OCI-LY3 (cell line): ENCODE measurements around the gene RPA1.
A peak's percentile ranks its signal among the peaks of the same experiment; 100 is the strongest.

Experiments used
- H2AFZ ChIP-seq: fragments of 200-600, 300-600 bp; shearing (Covaris generic); 2 replicates; pipeline ENCODE4 v1.6.0; 2014; ENCODE audit warnings: antibody characterized with exemption, low read depth, low read length
- H3K27ac ChIP-seq: fragments of 200-600, 300-600 bp; sonication (generic); 2 replicates; pipeline ENCODE4 v1.5.1; 2014; ENCODE audit warnings: mild to moderate bottlenecking, low read length, moderate library complexity, mixed read lengths
- H3K27me3 ChIP-seq: fragments of 200-600, 300-600 bp; sonication (generic); 2 replicates; pipeline ENCODE4 v1.6.1; 2014; ENCODE audit warnings: low read depth, low read length, mixed read lengths
- H3K36me3 ChIP-seq: fragments of 200-600, 300-600 bp; sonication (generic); replicated peaks from 2 replicates; pipeline ENCODE3; 2014; ENCODE audit warnings: low read depth, low read length, mixed read lengths
- H3K4me1 ChIP-seq: fragments of 300-600, 200-600 bp; sonication (generic); 2 replicates; pipeline ENCODE4 v1.6.1; 2014; ENCODE audit warnings: low read length, mixed read lengths
- H3K4me2 ChIP-seq: fragments of 200-600, 300-600 bp; sonication (generic); 2 replicates; pipeline ENCODE4 v1.6.1; 2014; ENCODE audit warnings: low read length, mixed read lengths
- H3K4me3 ChIP-seq: fragments of 300-600, 200-600 bp; sonication (generic); 2 replicates; pipeline ENCODE4 v1.5.1; 2014; ENCODE audit warnings: antibody characterized with exemption, mild to moderate bottlenecking, low read length, moderate library complexity
- H3K79me2 ChIP-seq: fragments of 300-600, 200-600 bp; shearing (Covaris generic); 2 replicates; pipeline ENCODE4 v1.6.1; 2014; ENCODE audit warnings: mild to moderate bottlenecking, low read length, mixed read lengths
- H3K9ac ChIP-seq: fragments of 300-600, 200-600 bp; shearing (Covaris generic); 2 replicates; pipeline ENCODE4 v1.6.0; 2014; ENCODE audit warnings: mild to moderate bottlenecking, low read length, moderate library complexity
- H3K9me3 ChIP-seq: fragments of 200-600, 300-600 bp; shearing (Covaris generic); 2 replicates; pipeline ENCODE4 v1.6.1; 2014; ENCODE audit warnings: low read length, mixed read lengths; ENCODE audit not compliant: insufficient read depth
- H4K20me1 ChIP-seq: fragments of 200-600, 300-600 bp; sonication (generic); 2 replicates; pipeline ENCODE4 v1.6.1; 2016; ENCODE audit warnings: low read length, mixed read lengths; ENCODE audit not compliant: insufficient read depth
- EZH2phosphoT487 ChIP-seq: fragments of 200-600 bp; shearing (Covaris generic); IDR thresholded peaks from 2 replicates; pipeline ENCODE4 v1.6.1; 2018; ENCODE audit warnings: antibody characterized with exemption, mixed run types, low read depth
- TF ChIP-seq, protein P1 (sequence below): fragments of 200-600, 300-600 bp; sonication (generic); IDR thresholded peaks from 2 replicates; pipeline ENCODE4 v1.5.1; 2014; ENCODE audit warnings: antibody characterized with exemption, low read length, low read depth

RPA1 gene

DNA sequence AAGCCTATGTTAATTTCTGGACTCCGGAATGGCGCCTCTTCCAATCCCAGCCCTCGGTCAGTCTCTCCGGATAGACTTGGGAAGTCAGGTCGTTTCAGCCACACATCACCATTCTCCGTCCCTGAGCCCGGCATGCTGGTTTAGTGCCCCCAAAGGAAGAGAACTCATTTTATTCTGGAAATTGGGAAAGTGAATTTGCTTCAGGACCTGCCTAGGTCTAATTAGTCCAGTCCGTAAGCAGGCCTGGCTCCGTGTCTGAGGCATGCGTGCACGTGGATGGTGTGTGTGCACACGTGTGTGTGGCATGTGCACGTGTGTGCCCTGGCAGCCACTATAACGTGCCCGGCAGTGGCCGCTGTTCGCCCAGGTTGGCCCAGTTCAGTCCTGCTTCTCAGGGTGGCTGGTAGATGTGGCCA lies 77.4 kb downstream of the RPA1 start:
- Histone ChIP-seq H2AFZ (no peak overlapping the region), H3K4me1 (peaks cover 32% of the 10 kb centered on the region), H3K4me3 (no peak overlapping the region), H3K4me2 (no peak overlapping the region), H3K27ac (no peak overlapping the region), H3K27me3 (no peaks in the 10 kb centered on the region), H3K9ac (no peak overlapping the region), H4K20me1 (no peaks in the 10 kb centered on the region), H3K9me3 (no peaks in the 10 kb centered on the region), H3K36me3 (no peaks in the 10 kb centered on the region), H3K79me2 (no peaks in the 10 kb centered on the region)
- TF ChIP-seq, protein P1, sequence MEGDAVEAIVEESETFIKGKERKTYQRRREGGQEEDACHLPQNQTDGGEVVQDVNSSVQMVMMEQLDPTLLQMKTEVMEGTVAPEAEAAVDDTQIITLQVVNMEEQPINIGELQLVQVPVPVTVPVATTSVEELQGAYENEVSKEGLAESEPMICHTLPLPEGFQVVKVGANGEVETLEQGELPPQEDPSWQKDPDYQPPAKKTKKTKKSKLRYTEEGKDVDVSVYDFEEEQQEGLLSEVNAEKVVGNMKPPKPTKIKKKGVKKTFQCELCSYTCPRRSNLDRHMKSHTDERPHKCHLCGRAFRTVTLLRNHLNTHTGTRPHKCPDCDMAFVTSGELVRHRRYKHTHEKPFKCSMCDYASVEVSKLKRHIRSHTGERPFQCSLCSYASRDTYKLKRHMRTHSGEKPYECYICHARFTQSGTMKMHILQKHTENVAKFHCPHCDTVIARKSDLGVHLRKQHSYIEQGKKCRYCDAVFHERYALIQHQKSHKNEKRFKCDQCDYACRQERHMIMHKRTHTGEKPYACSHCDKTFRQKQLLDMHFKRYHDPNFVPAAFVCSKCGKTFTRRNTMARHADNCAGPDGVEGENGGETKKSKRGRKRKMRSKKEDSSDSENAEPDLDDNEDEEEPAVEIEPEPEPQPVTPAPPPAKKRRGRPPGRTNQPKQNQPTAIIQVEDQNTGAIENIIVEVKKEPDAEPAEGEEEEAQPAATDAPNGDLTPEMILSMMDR: no peak
- no peak for TF ChIP-seq EZH2phosphoT487

DNA sequence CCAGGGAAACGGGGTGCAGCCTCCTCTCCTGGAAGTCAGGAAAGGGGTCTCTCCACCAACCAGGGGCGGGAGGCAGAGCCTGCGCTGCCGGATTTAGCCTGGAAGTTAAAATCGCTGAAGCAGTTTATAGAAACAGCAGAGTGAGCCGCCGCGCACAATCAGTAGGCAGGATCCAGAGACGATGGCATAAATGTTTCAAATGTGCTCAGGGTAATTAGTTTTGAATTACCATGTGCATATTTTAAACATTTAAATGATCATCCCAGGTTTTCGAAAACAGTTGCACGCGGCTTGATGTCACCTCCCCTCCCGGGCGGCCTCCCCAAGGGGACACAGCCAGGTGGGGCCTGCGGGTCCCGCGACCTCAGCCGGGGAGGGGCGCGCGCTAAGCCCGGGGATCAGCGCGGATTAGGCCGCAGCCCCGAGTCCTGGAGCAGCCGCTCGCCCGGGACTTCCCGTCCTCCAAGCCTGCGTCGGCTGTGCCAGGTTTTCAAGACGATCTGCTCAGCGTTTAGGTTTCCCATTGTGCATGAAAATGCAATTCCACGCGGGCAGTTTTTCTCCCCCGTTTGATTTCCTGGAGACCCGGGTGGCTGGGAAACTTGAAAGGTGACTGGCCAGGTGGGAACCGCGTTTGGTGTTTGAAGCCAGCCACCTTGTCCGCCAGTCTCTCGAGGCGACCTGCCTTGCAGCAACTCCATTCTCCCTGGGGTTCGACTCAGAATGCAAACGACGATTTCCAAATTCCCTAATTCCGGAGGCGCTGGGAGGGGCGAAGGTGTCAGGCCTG lies 78.3 kb downstream of the RPA1 start:
- Histone ChIP-seq H3K9me3 (no peaks in the 10 kb centered on the region), H3K27me3 (no peaks in the 10 kb centered on the region), H3K27ac (no peak overlapping the region), H3K4me3 (no peak overlapping the region), H2AFZ (peak overlapping the region; percentile 46; the same call in 1 of the 2 replicates), H3K36me3 (no peaks in the 10 kb centered on the region), H3K4me1 (peaks cover 32% of the 10 kb centered on the region), H4K20me1 (no peaks in the 10 kb centered on the region), H3K79me2 (no peaks in the 10 kb centered on the region), H3K9ac (no peak overlapping the region), H3K4me2 (peak overlapping the region; percentile 30)
- TF ChIP-seq EZH2phosphoT487: no peak
- TF ChIP-seq, protein P1: no peak

DNA sequence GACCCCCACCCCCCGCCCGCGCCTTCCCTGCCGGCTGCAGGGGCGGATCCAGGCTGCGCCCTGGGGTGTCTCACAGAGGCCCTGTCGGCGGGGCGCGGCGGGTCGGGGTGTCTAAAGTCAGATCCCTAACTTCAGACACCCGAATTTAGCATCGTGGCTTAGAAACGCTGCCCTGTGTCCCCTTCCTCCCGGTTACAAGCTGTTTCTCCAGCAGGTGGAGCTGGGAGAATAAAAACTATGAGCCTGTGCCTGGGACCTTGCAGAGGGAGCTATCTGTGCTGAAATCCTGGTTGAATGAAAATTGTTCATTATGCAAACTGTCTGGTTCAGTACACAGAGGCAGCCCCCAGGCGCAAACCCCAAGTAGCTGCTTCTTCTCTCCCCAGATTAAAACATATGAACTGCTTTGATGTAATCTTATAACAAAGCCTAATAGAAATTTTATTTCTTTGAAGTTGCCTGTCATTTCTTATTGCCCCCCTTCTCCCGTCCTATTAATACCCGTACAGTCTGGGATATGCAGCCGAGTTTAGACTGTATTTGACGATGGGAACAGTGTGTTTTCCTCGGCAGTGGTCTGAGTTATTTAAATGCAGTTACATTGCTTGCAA lies 79.0 kb downstream of the RPA1 start:
- H3K36me3 ChIP-seq: no peaks in the 10 kb centered on the region
- H2AFZ ChIP-seq: peak overlapping the region; percentile 46; the same call in 1 of the 2 replicates
- no peak for TF ChIP-seq EZH2phosphoT487
- TF ChIP-seq, protein P1: peak; percentile 65
- no peak overlapping the region for H3K27ac ChIP-seq
- no peak overlapping the region for H3K9ac ChIP-seq
- no peaks in the 10 kb centered on the region for H3K9me3 ChIP-seq
- no peaks in the 10 kb centered on the region for H4K20me1 ChIP-seq
- 0 out of 2 replicates have a peak overlapping the region, but pooled peaks have one; percentile 24 for H3K4me3 ChIP-seq
- H3K4me2 ChIP-seq: peak overlapping the region; percentile 54
- H3K79me2 ChIP-seq: no peaks in the 10 kb centered on the region
- H3K4me1 ChIP-seq: peaks cover 31% of the 10 kb centered on the region
- H3K27me3 ChIP-seq: no peaks in the 10 kb centered on the region

DNA sequence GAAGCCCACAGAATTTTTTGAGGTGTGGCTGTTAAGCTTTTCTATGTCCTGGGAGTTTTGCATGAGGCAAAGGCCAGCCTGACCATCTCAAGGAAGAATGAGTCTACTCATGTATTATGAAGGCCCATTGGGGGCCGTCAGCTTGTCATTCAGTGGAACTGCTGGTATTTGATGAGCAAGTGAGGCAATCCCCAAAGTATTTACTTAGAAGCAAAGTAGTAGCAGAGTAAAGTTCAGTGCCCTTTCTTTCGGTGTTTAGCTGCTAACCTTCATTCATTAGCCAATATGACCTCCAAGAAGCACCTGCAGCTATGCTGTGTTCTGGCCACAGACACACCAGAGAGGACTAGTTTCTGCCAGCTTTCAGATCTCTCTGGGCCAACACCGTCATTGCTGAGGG lies 80.2 kb downstream of the RPA1 start:
- H3K27me3 ChIP-seq: no peaks in the 10 kb centered on the region
- no peaks in the 10 kb centered on the region for H3K9me3 ChIP-seq
- no peak overlapping the region for H3K9ac ChIP-seq
- TF ChIP-seq EZH2phosphoT487: no peak
- TF ChIP-seq, protein P1: no peak
- no peak overlapping the region for H3K4me2 ChIP-seq
- no peak overlapping the region for H2AFZ ChIP-seq
- no peak overlapping the region for H3K4me3 ChIP-seq
- H3K36me3 ChIP-seq: no peaks in the 10 kb centered on the region
- no peaks in the 10 kb centered on the region for H4K20me1 ChIP-seq
- no peaks in the 10 kb centered on the region for H3K79me2 ChIP-seq
- no peak overlapping the region for H3K27ac ChIP-seq
- H3K4me1 ChIP-seq: peaks cover 19% of the 10 kb centered on the region
